Vagina (tissue), 2 donors: ENCODE data around the gene LAMTOR1. TPM values are rescaled to one million over a fixed set of nuclear protein-coding genes. Genes with fewer than 3 reads are reported as not detected.

Source experiments
- DNase-seq, 2 donors: peaks; one replicate each; pipeline ENCODE4 v3.0.0-alpha.2; 2017; ENCODE audit errors: extremely low spot score in 2 of 2
- H3K27ac ChIP-seq: fragments of 200-600 bp; sonication (generic); one replicate; pipeline ENCODE4 v1.5.1; 2019
- H3K27me3 ChIP-seq: fragments of 200-600 bp; sonication (generic); one replicate; pipeline ENCODE4 v1.5.1; 2019
- H3K36me3 ChIP-seq, 2 donors: fragments of 200-600 bp; sonication (generic); one replicate each; pipeline ENCODE4 v1.5.1; 2017 to 2019
- H3K4me1 ChIP-seq: fragments of 200-600 bp; sonication (generic); one replicate; pipeline ENCODE4 v1.5.1; 2019
- H3K4me3 ChIP-seq, 2 donors: fragments of 200-600 bp; sonication (generic); 1 replicate in 1 of 2; 2 replicates in 1 of 2; pipeline ENCODE4 v1.5.1; 2016 to 2019
- H3K9me3 ChIP-seq: fragments of 200-600 bp; sonication (generic); one replicate; pipeline ENCODE4 v1.5.1; 2019
- CTCF ChIP-seq, 3 experiments: fragments of 450-650 bp in 2 of 3; fragments of 200-600 bp in 1 of 3; sonication (generic) in 1 of 3; IDR thresholded peaks; one replicate each; pipeline ENCODE4 v1.5.1; 2017 to 2019; ENCODE audit warnings: antibody characterized with exemption in 3 of 3, mild to moderate bottlenecking in 2 of 3, moderate library complexity in 2 of 3
- POLR2A ChIP-seq, 2 donors: fragments of 450-650 bp; IDR thresholded peaks; one replicate each; pipeline ENCODE4 v1.6.1; 2017; ENCODE audit warnings: antibody characterized with exemption in 2 of 2, mild to moderate bottlenecking in 2 of 2, moderate library complexity in 2 of 2
- POLR2AphosphoS5 ChIP-seq, 2 donors: sonication (generic); formaldehyde crosslinking; IDR thresholded peaks; one replicate each; pipeline ENCODE4 v1.9.0; 2017; ENCODE audit warnings: antibody characterized with exemption in 2 of 2, mild to moderate bottlenecking in 2 of 2, low read depth in 1 of 2; ENCODE audit not compliant: insufficient read depth in 1 of 2
- intact Hi-C: fragments of 100-400 bp; cut with DNase I; formaldehyde crosslinking; loops from one replicate; pipeline ENCODE4 v1.15.1; 2023
- total RNA-seq: library from RNA; depleted of rRNA; stranded (reverse); fragments of >200 nt; gene quantifications from one replicate; pipeline ENCODE4 v1.2.3, GENCODE V29; 2016

The LAMTOR1 gene
- total RNA-seq, 1 donor from 2014 or later: 87.4 TPM

- intact Hi-C loops: no loop called here
- H3K4me1 ChIP-seq: peaks cover 28% of the 10 kb centered on the region
These were observed 28.0 kb downstream of the LAMTOR1 start for GRCh38 chr11:72075109-72075508.

DNA sequence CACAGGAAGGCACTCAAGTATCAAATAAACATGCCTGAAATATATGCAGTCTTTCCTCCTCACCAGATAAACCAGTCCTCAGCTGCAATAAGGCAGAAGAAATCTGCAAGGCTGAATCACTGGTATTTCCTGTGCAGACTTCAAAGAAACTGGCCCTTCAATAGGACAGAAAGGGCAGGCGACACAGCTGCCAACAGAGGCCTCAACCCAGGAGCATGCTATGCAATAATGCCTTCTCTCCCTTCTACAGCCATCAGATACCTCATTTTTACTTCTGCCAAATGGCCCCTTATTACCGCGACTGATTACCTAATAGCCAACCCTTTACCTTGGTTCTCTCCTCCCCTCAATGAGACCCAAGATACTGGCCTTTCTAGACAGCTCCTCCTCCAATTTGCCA is 30.7 kb downstream of the LAMTOR1 start:
- Histone ChIP-seq H3K4me3 (no peak overlapping the region), H3K27ac (no peak overlapping the region), H3K27me3 (no peaks in the 10 kb centered on the region), H3K4me1 (peaks cover 36% of the 10 kb centered on the region), H3K36me3 (peaks cover 0 to 9% of the 10 kb centered on the region in 2 donors), H3K9me3 (no peaks in the 10 kb centered on the region)
- DNase-seq: no peak
- intact Hi-C loops: no loop called here
- TF ChIP-seq POLR2AphosphoS5 (IDR thresholded peaks at IDR 0.05; ENCODE audit: insufficient read depth in 1 of 2, low read depth in 1 of 2): peak in 1 of 2 donors; percentile 77
- TF ChIP-seq POLR2A (IDR thresholded peaks at IDR 0.05): no peak

More at GRCh38 chr11:72075109-72075508, 28.0 kb downstream of the LAMTOR1 start:
- Histone ChIP-seq H3K9me3 (no peaks in the 10 kb centered on the region), H3K27me3 (no peaks in the 10 kb centered on the region), H3K36me3 (peaks cover 0 to 4% of the 10 kb centered on the region in 2 donors), H3K27ac (no peak overlapping the region), H3K4me3 (no peak overlapping the region)
- no peak for DNase-seq
- TF ChIP-seq POLR2A (IDR thresholded peaks at IDR 0.05) (no peak), POLR2AphosphoS5 (IDR thresholded peaks at IDR 0.05; ENCODE audit: insufficient read depth in 1 of 2, low read depth in 1 of 2) (no peak), CTCF (IDR thresholded peaks at IDR 0.05) (no peak)

GRCh38 chr11:72070491-72070890 is 32.6 kb downstream of the LAMTOR1 start:
- Histone ChIP-seq H3K4me3 (no peak overlapping the region), H3K36me3 (peaks cover 0 to 5% of the 10 kb centered on the region in 2 donors), H3K27me3 (no peaks in the 10 kb centered on the region), H3K4me1 (peaks cover 47% of the 10 kb centered on the region), H3K27ac (peak overlapping the region; percentile 75), H3K9me3 (no peaks in the 10 kb centered on the region)
- TF ChIP-seq POLR2A (IDR thresholded peaks at IDR 0.05) (no peak), POLR2AphosphoS5 (IDR thresholded peaks at IDR 0.05; ENCODE audit: insufficient read depth in 1 of 2, low read depth in 1 of 2) (no peak), CTCF (IDR thresholded peaks at IDR 0.05) (no peak)
- intact Hi-C loops: no loop called here
- DNase-seq: no peak

GRCh38 chr11:72069787-72070251 is 33.3 kb downstream of the LAMTOR1 start:
- intact Hi-C loops: no loop called here
- H3K4me1 ChIP-seq: peaks cover 47% of the 10 kb centered on the region
- peaks cover 0 to 5% of the 10 kb centered on the region in 2 donors for H3K36me3 ChIP-seq
- no peaks in the 10 kb centered on the region for H3K27me3 ChIP-seq
- H3K27ac ChIP-seq: peak overlapping the region; percentile 75
- TF ChIP-seq POLR2AphosphoS5 (IDR thresholded peaks at IDR 0.05; ENCODE audit: insufficient read depth in 1 of 2, low read depth in 1 of 2): peak; percentile 50 to 67
- no peak for TF ChIP-seq POLR2A (IDR thresholded peaks at IDR 0.05)
- TF ChIP-seq CTCF (IDR thresholded peaks at IDR 0.05): no peak
- DNase-seq: peak in 1 of 2 donors; percentile 92
- H3K9me3 ChIP-seq: no peaks in the 10 kb centered on the region
- H3K4me3 ChIP-seq: no peak overlapping the region

- no peak for TF ChIP-seq POLR2A (IDR thresholded peaks at IDR 0.05)
- TF ChIP-seq CTCF (IDR thresholded peaks at IDR 0.05): no peak
- no peaks in the 10 kb centered on the region for H3K27me3 ChIP-seq
- DNase-seq: no peak
- H3K27ac ChIP-seq: peak overlapping the region; percentile 75
- no peak overlapping the region for H3K4me3 ChIP-seq
- no peaks in the 10 kb centered on the region for H3K9me3 ChIP-seq
- H3K4me1 ChIP-seq: peaks cover 47% of the 10 kb centered on the region
- intact Hi-C loops: no loop called here
- H3K36me3 ChIP-seq: peaks cover 0 to 5% of the 10 kb centered on the region in 2 donors
These were observed 33.9 kb downstream of the LAMTOR1 start for GRCh38 chr11:72069200-72069599.
